ENCODE measurements around the gene HDAC2.

Gene HDAC2

GRCh38 chr6:113908801-113909200 is 62.1 kb downstream of the HDAC2 start:
- DNase-seq: no peak

DNA sequence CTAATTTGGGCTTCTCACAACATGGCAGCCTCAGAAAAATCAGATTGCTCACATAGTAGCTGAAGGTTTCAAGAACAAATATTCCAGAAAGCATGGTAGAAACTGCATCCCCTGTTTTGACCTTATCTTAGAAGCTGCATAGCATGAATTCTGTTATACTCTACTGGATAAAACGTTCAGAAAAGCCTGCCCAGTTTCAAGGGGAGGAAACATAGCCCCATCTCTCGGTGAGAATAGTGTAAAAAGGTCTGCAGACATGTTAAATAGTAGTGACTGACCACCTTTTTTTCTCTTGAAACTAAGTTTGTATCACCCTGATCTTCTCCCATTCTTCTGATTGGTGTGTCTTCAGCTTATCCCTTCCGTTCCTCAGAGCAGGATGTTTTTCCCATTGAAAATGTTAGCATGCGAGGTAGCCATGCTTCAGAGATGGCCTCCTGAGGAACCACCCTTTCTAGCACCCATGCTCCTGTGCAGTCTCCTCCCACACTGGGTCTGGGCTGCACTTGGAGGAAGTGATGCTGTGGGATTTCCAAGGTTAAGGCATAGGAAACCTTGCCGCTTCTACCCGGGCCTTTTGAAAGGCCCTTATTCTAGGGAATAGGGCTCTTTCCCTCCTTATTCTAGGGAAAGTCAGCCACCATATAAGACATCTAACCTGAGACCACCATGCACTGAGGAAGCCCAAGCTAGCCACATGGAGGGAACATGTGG is 63.7 kb downstream of the HDAC2 start:
- no peak for DNase-seq

- DNase-seq: no peak
Observed at GRCh38 chr6:113903666-113904330, 67.2 kb downstream of the HDAC2 start.

- no peak for DNase-seq
Observed at GRCh38 chr6:113901482-113901881, 69.5 kb downstream of the HDAC2 start.

- no peak for DNase-seq
Observed at GRCh38 chr6:113894712-113895674, 76.0 kb downstream of the HDAC2 start.

DNA sequence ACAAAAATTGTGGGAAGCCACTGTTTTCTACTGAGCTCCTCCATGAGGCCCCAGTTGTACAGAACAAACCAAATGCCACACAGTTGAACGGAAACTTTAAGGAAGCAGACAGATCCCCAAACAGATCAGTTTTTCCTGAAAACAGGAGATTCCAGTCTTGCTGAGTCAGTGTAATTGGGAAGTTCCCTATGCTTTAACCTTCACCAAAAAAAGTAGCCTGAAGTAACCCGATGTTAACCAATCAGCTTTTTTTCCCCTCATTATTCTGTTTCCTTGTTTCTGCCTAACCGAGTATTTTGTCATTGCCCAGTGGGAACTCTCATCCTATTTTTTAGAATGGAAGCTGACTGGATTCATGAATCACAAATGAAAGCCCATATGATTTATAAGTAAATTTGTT is 77.1 kb downstream of the HDAC2 start:
- no peak for DNase-seq

DNA sequence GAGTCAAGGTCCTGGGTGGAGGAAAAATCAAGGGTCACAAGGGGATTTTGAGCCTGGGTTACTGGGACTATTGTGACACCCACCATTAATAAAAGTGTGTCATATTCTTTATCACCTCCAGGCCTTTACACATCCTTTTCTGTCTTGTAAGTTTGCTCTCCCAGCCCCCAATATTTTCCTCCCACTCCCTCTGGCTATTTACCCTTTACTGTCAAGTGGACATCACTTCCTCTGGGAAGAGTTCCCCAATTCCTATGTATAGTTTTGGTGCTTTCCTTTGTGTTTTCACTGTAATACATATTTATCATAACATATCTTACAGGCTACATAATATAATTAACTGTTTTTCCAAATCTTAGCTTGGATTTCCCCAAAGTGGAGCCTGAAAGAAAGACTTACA is 77.5 kb downstream of the HDAC2 start:
- DNase-seq: no peak

DNA sequence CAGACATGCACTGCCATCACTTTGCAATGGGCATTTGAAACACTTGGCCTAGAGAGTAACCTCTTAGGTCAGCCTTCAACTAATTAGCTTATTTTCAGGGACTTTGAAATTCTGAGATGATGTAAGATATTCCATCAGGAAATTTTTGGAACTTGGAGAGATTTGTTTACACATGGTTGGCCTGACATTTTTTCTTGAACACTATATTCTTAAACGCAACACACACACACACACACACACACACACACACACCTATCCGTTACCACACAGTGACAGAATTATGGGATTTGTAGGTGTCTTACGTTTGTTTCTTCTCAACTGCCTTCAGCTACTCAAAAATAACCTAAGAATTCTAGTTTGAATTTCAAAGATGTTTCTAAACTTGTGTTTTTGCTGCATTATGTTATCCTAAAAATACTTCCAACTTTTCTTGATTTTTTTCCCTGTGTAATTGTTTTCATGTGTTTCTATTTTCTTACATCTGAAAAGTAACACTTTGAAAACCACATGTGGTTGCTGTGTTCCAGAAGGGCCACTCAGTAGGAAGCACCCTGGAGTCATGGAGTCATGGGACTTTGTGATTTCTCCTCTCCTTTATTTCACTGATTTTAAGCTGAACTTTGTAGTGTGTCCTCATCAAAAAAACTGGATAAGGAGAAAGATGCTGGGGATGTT is 81.9 kb downstream of the HDAC2 start:
- no peak for DNase-seq

GRCh38 chr6:113888493-113888892 is 82.5 kb downstream of the HDAC2 start:
- no peak for DNase-seq

DNA sequence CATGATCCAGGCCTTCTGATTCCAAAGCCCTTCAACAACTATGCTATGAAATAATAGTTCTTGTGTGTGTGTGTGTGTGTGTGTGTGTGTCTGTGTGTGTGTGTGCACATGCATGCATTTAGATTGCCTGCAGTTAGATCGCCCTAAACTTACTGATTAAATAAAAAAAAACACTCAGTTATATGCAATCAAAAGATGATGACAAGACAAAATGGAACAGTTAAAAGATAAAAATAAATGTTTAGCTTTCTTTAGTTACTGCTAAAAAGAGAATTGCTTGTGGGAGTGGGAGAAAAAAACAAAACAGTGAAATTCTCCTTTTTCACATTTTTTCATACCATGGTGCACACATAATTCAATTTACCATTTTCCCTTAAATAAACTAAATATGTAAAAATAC is 84.4 kb downstream of the HDAC2 start:
- DNase-seq: no peak

GRCh38 chr6:113884011-113884410 is 86.9 kb downstream of the HDAC2 start:
- DNase-seq: no peak
